Measurements from ENCODE around the gene DENND5B. TPM values are rescaled to one million over a fixed set of nuclear protein-coding genes. Genes with fewer than 3 reads are reported as not detected.

The DENND5B gene
- total RNA-seq, 2 donors from 2014 or later, result 6.9 to 32.3 TPM

Small RNA genes lying within 50 kb of the gene (small RNA-seq; reads per million reads assigned to genes)
- gene RF00019 (0 reads per million in 2 donors), gene RF00026 (0 reads per million in 2 donors), gene RNU5F-4P (0 reads per million in 2 donors), gene RNU6-618P (0 reads per million in 2 donors), gene RPL31P50 (0 reads per million in 2 donors)

Other genes starting within 250 kb of the DENND5B start
- 1 to 10 TPM; 3.6 to 7.0 TPM for gene ETFBKMT, start 68.6 kb upstream of the DENND5B start, total RNA-seq
- 10 to 100 TPM; 11.9 to 31.9 TPM for gene AMN1, start 137.9 kb upstream of the DENND5B start, total RNA-seq